Activated T-cell treated with anti-CD3 and anti-CD28 coated beads for 1 hour (primary cell): ENCODE data around the gene OR1Q1.
"Not testable (repeated sequence)": the region's sequence is repeated elsewhere in the genome, so short reads cannot be mapped to it uniquely, and the experiment has no call there.

Source experiments
- DNase-seq: peaks from one replicate; pipeline ENCODE4 v3.0.0-alpha.2; 2020; ENCODE audit warnings: low read depth

Gene OR1Q1, protein sequence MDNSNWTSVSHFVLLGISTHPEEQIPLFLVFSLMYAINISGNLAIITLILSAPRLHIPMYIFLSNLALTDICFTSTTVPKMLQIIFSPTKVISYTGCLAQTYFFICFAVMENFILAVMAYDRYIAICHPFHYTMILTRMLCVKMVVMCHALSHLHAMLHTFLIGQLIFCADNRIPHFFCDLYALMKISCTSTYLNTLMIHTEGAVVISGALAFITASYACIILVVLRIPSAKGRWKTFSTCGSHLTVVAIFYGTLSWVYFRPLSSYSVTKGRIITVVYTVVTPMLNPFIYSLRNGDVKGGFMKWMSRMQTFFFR

DNA sequence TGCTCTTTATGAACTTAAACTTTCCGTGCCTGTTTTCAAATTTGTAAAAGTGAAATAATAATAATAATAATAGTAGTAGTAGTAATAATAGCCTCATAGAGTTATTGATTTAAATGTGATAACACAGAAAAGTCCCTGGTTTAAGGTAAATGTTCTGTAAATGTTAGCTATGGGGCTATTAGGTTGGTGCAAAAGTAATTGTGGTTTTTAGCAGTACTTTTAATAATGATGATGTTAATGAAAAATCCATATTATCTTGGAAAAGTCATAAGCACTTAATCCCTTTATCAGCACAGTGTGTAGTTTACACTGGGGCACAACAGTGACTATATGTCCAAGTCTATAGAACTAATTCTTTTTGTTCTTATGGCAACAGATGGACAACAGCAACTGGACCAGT lies at the start of gene OR1Q1:
Gene OR1Q1, plus strand, starts transcription at position 377 of the 400 bp plus-strand sequence. Its CDS starts 0 bp downstream, at position 377.
- DNase-seq: no peak

DNA sequence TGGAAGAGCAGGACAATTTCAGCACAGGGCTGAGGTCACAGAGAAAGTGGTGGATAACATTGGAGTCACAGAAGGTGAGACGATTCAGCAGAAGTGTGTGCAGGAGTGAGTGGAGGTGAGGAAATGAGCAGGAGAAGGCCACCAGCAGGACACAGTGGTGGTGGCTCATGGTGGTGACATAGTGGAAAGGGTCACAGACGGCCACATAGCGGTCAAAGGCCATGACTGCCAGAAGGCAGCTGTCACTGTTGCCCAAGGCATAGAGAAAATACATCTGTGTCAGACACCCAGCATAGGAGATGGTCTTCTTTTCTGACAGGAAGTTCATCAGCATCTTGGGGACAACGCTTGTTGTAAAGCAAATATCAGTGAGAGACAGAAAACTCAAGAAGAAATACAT lies 46.6 kb upstream of the OR1Q1 start:
- DNase-seq: no peak

DNA sequence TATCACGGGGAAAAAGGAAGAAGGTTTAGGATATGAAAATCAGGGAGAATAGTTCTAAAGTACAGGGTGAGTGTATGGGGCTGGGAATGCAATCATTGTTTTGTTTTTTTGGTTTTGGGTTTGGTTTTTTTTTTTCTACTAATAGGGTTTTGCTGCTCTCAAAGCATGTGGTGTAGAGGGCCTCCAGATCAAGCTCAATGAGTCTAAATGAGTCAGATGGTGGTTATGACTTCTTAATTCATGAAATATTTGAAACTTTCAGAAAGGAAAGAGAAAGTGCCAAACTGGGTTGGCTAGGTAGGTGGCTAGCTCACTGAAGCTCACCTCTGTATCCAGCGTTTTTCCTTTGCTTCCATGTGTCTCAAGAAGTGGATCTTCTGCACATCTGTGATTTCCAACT lies 42.1 kb upstream of the OR1Q1 start:
- DNase-seq: no peak

DNA sequence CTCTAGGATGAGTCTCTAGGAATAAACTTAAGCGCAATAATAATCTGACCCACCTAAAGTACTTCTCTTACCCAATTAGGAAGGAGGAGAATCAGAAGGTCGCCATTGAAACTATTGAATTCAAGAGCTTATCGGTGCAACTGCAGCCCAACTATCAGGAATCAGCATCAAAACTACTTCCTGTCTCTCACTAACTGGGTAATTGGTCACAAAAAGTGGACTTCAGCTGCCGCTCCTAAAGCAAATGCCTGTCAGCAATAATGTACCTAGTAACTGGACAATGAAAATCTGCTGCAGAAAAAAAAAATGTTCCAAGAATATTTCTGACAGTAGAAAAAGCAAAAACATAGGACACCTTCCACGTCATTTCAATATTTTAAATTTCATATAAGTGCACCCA lies 34.7 kb upstream of the OR1Q1 start:
- DNase-seq: no peak

DNA sequence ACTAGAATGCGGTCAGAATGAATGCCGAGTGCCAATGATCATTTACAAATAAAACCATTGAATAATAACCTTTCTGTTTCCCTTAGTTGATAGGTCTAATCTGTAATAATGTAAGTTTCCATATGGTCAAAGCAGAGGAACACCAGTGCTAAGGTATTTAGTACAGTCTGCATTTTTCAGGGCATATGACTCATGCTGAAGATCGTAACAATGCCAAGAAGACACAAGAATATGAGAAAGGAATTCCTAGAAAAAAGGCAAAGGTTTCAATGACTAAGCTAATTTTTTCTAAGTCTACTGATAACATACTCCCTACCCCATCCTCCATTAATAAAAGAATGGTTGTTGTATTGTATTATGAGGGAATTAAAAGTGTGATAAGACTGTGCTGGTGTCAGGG lies 34.2 kb upstream of the OR1Q1 start:
- DNase-seq: no peak

DNA sequence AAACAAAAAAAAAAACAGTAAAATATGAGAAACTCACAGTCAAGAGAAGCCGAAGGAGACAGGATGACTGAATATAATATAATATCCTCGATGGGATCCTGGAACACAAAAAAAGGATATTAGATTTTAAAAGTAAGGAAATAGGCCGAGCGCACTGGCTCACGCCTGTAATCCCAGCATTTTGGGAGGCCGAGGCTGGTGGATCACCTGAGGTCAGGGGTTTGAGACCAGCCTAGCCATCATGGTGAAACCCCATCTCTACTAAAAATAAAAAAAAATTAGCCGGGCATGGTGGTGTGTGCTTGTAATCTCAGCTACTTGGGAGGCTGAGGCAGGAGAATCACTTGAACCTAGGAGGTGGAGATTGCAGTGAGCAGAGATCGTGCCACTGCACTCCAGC lies 31.3 kb upstream of the OR1Q1 start, which contains the start of gene OR1L8:
Gene OR1L8, minus strand, starts transcription at position 101 of the 400 bp plus-strand sequence. CDS start 14,907 bp downstream, outside the sequence.
- not testable (repeated sequence) for DNase-seq

DNA sequence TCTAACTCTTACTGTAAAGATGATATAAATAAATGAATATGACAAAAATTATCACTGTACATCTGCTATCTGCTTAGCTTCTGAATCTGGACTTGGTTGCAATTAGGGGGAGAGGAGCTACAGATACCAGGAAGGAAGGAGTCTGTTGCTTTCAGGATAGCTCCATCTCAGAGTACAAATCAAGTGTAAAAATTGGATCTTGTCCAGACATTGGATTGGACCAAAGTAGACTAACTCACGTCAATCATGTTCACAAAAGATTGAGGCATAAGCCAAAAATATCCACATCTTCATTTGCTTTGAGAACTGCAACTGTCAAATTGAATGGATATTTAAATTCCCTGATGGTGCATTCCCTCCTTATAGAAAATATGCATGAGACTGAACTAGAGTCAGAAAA lies 8.8 kb upstream of the OR1Q1 start:
- DNase-seq: no peak

DNA sequence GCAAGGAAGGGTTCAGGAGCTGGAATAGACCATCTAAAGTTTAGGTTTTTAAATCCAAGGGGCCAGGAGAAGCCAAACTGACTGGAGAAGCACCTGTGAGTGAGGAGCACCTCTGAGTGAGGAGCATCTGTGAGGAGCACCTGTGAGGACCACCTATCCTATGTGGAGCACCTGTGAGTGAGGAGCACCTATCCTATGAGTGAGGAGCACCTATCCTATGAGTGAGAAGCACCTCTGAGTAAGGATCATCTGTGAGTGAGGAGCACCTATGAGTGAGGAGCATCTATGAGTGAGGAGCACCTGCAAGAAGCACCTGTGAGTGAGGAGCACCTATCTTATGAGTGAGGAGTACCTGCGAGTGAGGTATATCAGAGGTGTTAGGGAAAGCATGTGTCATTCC lies 8.0 kb upstream of the OR1Q1 start:
- DNase-seq: no peak

DNA sequence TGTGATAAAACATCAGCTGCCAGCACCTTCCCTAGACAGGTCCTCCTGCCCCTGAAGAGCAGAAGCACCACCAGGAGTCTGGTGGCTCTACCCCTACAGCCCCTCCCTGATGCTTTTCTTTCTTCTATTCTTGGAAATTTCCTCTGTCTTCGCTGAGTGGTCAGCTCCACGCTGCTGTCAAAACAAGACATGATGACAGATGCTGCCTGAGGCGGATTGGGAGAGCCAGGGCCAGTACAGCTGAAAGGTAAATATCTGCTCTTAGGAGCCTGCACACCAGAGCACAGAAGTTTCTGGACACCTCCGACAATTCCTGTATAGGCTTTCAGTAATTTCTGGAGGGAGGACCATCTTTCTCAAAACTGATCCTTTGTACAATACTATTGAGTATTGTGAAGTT lies 4.7 kb upstream of the OR1Q1 start:
- DNase-seq: no peak

DNA sequence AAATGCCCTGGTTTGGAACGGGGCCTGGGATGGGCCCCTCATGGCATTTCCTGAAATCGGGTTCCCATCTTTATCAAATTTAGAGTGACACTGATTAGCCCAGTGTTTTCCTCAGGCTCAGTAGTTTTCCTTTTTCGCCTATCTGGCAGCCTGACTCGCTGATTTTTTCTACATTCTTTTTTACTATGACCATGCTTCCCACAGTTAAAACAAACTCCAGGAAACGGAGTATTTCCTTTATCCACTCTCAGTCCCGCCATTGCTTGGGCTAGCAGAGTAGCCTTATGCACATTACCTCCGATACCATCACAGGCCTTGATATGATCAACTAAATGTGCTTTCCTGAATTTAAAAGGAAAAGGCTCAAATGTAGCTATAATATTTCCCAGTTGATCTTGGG lies 5.5 kb downstream of the OR1Q1 start:
- DNase-seq: no peak

DNA sequence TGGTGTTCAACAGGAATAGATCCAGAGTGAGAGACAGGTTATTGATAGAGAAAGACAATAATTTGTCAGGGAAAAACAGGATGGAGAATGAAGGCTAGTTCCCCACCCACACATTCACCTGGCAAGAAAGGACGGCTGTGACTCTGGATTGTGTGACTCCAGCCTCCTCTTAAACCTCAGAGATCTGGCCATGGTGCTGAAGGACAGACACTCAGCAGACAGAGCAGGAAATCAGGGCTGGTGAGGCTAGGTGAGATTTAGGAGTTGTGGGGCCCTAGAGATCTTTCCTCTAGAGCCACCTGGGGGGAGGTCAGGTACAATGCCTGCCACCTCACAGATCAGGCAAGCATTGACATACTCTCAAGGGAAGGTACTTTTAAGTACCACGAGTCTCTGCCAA lies 27.7 kb downstream of the OR1Q1 start:
- DNase-seq: no peak

DNA sequence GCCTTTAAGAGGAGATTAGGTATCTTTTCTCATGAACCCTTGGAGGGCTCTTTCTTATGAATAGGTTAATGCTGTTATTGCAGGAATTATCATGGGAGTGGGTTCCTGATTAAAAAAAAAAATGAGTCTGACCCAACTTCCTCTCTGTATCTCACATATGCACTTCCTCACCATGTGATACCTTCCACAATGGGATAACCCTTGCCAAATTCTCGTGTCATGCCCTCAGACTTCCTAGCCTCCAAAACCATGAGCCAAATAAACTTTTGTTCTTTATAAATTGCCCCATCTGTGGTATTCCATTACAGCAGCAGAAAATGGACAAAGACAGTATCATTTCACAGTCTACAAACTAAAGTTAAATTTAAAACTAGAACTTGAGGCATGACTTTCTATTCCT lies 41.8 kb downstream of the OR1Q1 start:
- DNase-seq: no peak

DNA sequence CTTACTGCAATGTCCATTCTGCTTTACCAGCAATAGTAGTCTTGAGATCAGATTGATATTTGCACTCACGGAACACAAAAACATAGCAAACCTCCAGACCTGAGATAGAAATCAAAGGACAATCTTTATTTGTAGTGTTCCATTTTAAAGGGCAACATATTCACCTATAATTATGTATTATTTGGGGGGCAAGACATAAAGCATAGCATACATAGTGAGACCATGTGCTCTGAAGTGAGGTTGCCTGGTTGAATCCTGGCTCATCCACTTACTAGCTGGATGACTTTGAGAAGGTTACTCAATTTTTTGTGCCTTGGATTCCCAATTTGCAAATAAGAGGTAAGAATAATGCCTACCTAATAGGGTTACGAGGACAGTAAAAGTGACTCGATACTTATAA lies 43.0 kb downstream of the OR1Q1 start, which contains the start of gene OR1B1:
Gene OR1B1, minus strand, starts transcription at position 101 of the 400 bp plus-strand sequence.
- no peak for DNase-seq

DNA sequence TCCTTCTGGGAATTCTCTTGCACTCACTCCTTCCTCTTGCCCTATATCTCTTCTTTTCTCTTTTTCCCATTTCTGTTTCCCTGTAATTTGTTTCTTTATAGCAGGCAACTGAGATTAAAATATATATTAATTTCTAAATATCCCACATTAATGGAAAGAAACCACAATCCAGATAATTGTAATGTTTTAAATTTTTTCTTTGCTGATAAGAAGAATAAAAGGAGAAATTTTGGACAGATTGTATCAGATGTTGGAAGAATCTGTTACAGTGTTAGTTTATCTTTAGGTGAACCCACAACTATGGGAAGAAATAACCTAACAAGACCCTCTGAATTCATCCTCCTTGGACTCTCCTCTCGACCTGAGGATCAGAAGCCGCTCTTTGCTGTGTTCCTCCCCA lies 46.9 kb downstream of the OR1Q1 start, which contains the start of gene OR1L1:
Gene OR1L1, plus strand, starts transcription at position 301 of the 400 bp plus-strand sequence. Its CDS starts 0 bp downstream, at position 301.
- DNase-seq: no peak
